ENCODE data around the gene RWDD3. TPM values are rescaled to one million over a fixed set of nuclear protein-coding genes. Genes with fewer than 3 reads are reported as not detected.

The RWDD3 gene
- total RNA-seq, 3 donors from 2014 or later (not counting 1 experiment from before 2014, with no cell fraction given) = 8.8 to 15.3 (median 15.2) TPM

DNA sequence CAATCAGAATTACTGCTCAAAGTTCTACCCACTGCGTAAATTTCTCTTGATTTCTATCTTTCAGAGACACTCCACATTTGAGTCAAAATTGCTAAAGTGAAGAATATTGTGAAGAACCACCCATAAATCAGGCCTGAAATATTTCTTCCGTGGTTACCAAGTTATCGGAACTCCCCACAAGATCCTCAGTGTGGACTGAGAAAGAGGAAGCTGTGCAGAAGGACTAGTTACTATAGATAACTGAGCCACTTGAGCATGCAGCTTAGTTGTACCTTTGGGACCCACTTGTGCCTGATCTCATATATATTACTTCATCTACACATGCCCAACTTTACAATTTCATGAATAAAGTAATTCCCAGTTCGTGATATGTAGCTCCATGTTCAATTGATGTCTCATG is 18.4 kb downstream of the RWDD3 start:
- Histone ChIP-seq H3K36me3 (ENCODE audit: control insufficient read depth, insufficient read depth, low read length) (peaks cover 7% of the 10 kb centered on the region), H3K4me3 (ENCODE audit: low read length) (no peak overlapping the region), H3K27me3 (ENCODE audit: control insufficient read depth, insufficient read depth, low read length) (no peaks in the 10 kb centered on the region), H3K4me1 (ENCODE audit: control insufficient read depth, insufficient read depth, low read length) (no peaks in the 10 kb centered on the region), H3K27ac (ENCODE audit: low read length) (no peak overlapping the region), H3K9me3 (ENCODE audit: control insufficient read depth, insufficient read depth, low read length) (no peaks in the 10 kb centered on the region)
- Mint-ChIP-seq H3K9me3 (peaks cover 0 to 2% of the 10 kb centered on the region in 2 donors), H3K4me3 (no peak overlapping the region), H3K27ac (no peak overlapping the region), H3K4me1 (no peaks in the 10 kb centered on the region), H3K36me3 (peaks cover 8% of the 10 kb centered on the region), H3K27me3 (ENCODE audit: low read depth in 2 of 2) (no peaks in the 10 kb centered on the region)
- no peak for DNase-seq
- WGBS (ENCODE audit: insufficient coverage) = 19% methylated on average over 4 of the region's 4 CpGs
- ATAC-seq = no peak
- intact Hi-C loops (cut with micrococcal nuclease) = no loop called here
- TF ChIP-seq, protein P1, sequence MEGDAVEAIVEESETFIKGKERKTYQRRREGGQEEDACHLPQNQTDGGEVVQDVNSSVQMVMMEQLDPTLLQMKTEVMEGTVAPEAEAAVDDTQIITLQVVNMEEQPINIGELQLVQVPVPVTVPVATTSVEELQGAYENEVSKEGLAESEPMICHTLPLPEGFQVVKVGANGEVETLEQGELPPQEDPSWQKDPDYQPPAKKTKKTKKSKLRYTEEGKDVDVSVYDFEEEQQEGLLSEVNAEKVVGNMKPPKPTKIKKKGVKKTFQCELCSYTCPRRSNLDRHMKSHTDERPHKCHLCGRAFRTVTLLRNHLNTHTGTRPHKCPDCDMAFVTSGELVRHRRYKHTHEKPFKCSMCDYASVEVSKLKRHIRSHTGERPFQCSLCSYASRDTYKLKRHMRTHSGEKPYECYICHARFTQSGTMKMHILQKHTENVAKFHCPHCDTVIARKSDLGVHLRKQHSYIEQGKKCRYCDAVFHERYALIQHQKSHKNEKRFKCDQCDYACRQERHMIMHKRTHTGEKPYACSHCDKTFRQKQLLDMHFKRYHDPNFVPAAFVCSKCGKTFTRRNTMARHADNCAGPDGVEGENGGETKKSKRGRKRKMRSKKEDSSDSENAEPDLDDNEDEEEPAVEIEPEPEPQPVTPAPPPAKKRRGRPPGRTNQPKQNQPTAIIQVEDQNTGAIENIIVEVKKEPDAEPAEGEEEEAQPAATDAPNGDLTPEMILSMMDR (IDR thresholded peaks at IDR 0.05) = no peak

DNA sequence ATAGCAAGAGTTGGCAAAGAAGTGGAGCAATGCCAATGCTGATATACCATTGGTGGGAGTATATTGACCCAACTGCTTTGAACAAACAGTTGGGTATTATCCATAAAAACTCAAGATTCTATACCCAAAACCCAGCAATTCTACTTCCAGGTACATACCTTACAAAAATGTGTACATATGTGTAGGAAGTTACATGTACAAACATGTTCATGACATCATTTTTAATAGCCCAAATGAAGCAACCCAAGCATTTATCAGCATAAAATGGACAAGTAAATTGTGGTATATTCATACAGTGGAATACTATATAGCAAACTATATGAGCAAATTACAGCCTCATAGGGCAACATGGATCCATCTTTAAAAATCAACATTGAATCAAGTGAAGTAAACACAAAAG is 20.9 kb downstream of the RWDD3 start:
- TF ChIP-seq, protein P1 (IDR thresholded peaks at IDR 0.05) = no peak
- no peaks in the 10 kb centered on the region for H3K4me1 Mint-ChIP-seq
- H3K4me1 ChIP-seq (ENCODE audit: control insufficient read depth, insufficient read depth, low read length) = no peaks in the 10 kb centered on the region
- H3K27ac ChIP-seq (ENCODE audit: low read length) = no peak overlapping the region
- intact Hi-C loops (cut with micrococcal nuclease) = no loop called here
- H3K27me3 Mint-ChIP-seq (ENCODE audit: low read depth in 2 of 2) = no peaks in the 10 kb centered on the region
- H3K36me3 Mint-ChIP-seq = peaks cover 8% of the 10 kb centered on the region
- H3K9me3 ChIP-seq (ENCODE audit: control insufficient read depth, insufficient read depth, low read length) = no peaks in the 10 kb centered on the region
- ATAC-seq (no peak), DNase-seq (no peak)
- no peaks in the 10 kb centered on the region for H3K36me3 ChIP-seq (ENCODE audit: control insufficient read depth, insufficient read depth, low read length)
- H3K27ac Mint-ChIP-seq = no peak overlapping the region
- H3K27me3 ChIP-seq (ENCODE audit: control insufficient read depth, insufficient read depth, low read length) = no peaks in the 10 kb centered on the region
- H3K4me3 Mint-ChIP-seq = no peak overlapping the region
- peaks cover 0 to 3% of the 10 kb centered on the region in 2 donors for H3K9me3 Mint-ChIP-seq
- H3K4me3 ChIP-seq (ENCODE audit: low read length) = no peak overlapping the region

DNA sequence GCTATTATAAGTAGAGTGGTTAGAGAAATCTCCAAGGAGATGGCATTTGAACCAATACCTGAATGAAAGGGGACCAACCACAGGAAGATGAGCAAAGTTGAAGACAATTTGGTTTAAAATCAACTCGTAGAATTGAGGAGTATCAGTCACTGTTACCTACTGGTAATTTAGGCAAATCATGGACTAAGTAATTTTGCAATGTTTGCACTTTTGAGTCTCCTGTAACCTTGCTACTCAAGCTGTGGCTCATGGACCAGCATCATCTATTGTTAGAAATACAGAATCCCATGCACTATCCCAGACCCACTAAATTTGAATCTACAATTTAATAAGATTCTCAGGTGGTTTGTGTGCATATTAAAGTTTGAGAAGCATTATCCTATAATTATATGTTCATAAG is 21.8 kb downstream of the RWDD3 start:
- Mint-ChIP-seq H3K9me3 (peaks cover 0 to 3% of the 10 kb centered on the region in 2 donors), H3K27me3 (ENCODE audit: low read depth in 2 of 2) (no peaks in the 10 kb centered on the region), H3K36me3 (peaks cover 8% of the 10 kb centered on the region), H3K4me1 (no peaks in the 10 kb centered on the region), H3K27ac (no peak overlapping the region), H3K4me3 (no peak overlapping the region)
- TF ChIP-seq, protein P1 (IDR thresholded peaks at IDR 0.05) = no peak
- DNase-seq (no peak), ATAC-seq (no peak)
- intact Hi-C loops (cut with micrococcal nuclease) = no loop called here
- H3K27me3 ChIP-seq (ENCODE audit: control insufficient read depth, insufficient read depth, low read length) = no peaks in the 10 kb centered on the region
- no peaks in the 10 kb centered on the region for H3K4me1 ChIP-seq (ENCODE audit: control insufficient read depth, insufficient read depth, low read length)
- no peak overlapping the region for H3K4me3 ChIP-seq (ENCODE audit: low read length)
- H3K27ac ChIP-seq (ENCODE audit: low read length) = no peak overlapping the region
- WGBS (ENCODE audit: insufficient coverage) = 88% methylated on average over 1 of the region's 1 CpG
- H3K9me3 ChIP-seq (ENCODE audit: control insufficient read depth, insufficient read depth, low read length) = no peaks in the 10 kb centered on the region
- H3K36me3 ChIP-seq (ENCODE audit: control insufficient read depth, insufficient read depth, low read length) = no peaks in the 10 kb centered on the region

DNA sequence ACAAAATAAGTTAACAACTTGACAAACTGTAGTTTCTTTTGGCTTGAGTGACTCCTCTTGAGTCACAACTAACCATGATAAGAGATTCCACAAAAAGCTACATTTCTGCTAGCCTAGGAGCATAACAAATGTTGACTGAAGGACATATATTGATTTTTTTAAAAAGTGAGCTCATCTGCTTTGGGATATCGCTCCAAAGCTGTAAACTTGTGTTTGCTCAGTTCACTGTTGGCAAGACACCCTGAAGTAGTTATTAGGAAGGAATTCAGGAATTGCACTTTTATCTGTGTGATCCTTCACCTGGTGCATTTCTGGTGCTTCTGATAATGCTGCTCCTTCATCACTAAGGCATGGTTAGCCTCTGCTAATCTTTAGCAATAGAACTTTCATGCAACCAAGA is 23.7 kb downstream of the RWDD3 start:
- no peak overlapping the region for H3K27ac Mint-ChIP-seq
- H3K4me3 Mint-ChIP-seq = no peak overlapping the region
- ATAC-seq = no peak
- H3K9me3 Mint-ChIP-seq = peaks cover 0 to 3% of the 10 kb centered on the region in 2 donors
- peaks cover 8% of the 10 kb centered on the region for H3K36me3 Mint-ChIP-seq
- Histone ChIP-seq H3K36me3 (ENCODE audit: control insufficient read depth, insufficient read depth, low read length) (no peaks in the 10 kb centered on the region), H3K9me3 (ENCODE audit: control insufficient read depth, insufficient read depth, low read length) (no peaks in the 10 kb centered on the region), H3K4me1 (ENCODE audit: control insufficient read depth, insufficient read depth, low read length) (no peaks in the 10 kb centered on the region), H3K27me3 (ENCODE audit: control insufficient read depth, insufficient read depth, low read length) (no peaks in the 10 kb centered on the region), H3K27ac (ENCODE audit: low read length) (no peak overlapping the region), H3K4me3 (ENCODE audit: low read length) (no peak overlapping the region)
- intact Hi-C loops (cut with micrococcal nuclease) = no loop called here
- 84% methylated on average over 1 of the region's 1 CpG for WGBS (ENCODE audit: insufficient coverage)
- no peak for DNase-seq
- TF ChIP-seq, protein P1 (IDR thresholded peaks at IDR 0.05) = no peak
- H3K4me1 Mint-ChIP-seq = no peaks in the 10 kb centered on the region
- H3K27me3 Mint-ChIP-seq (ENCODE audit: low read depth in 2 of 2) = no peaks in the 10 kb centered on the region
